Activated T-cell treated with anti-CD3 and anti-CD28 coated beads, Interleukin-2, amount 50 U/mL, for 1 hour (primary cell): ENCODE measurements around the gene DSN1.

ENCODE experiments used
- DNase-seq: peaks from one replicate; pipeline ENCODE4 v3.0.0-alpha.2; 2020

DSN1 gene

GRCh38 chr20:36745927-36746659, 27.5 kb downstream of the DSN1 start, which contains the start of gene NDRG3:
TSS of gene NDRG3 (minus strand) at chr20:36746090. CDS start at chr20:36721735, 24,355 bp downstream.
- peak; percentile 91 for DNase-seq

DNA sequence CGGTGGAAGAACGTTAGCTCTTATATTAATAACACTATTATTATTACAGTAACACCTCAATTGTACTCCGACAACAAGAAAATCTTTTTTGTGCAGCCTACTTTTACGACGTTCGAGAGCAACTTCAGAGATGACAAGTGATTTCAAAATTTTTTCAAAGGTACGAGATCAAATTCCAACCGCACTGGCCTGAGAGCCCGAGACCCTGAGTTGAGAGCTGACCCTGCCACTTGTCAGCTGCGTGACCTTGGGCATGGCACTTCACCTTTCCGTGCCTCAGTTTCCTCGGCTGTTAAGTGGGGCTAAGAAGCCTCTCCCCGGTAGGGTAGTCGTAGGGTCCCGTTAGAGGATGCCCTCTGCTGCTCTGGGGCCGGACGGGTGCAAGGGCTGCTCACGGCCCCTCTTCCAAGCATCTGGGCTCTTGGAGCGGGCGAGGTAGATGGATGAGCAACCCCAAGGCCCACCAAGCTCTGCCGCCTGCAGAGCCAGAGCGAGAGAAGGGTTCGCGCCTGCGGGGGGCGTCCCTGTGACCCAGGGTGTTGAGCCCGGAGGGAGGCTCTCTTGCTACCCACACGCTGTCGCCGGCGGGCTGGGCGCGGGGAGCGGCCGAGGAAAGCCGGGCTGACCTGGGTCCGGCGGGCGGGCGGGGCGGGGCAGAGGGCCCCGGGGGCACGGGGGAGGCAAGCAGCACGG, 28.2 kb downstream of the DSN1 start:
- no peak for DNase-seq

GRCh38 chr20:36744764-36745191, 28.8 kb downstream of the DSN1 start:
- no peak for DNase-seq

DNA sequence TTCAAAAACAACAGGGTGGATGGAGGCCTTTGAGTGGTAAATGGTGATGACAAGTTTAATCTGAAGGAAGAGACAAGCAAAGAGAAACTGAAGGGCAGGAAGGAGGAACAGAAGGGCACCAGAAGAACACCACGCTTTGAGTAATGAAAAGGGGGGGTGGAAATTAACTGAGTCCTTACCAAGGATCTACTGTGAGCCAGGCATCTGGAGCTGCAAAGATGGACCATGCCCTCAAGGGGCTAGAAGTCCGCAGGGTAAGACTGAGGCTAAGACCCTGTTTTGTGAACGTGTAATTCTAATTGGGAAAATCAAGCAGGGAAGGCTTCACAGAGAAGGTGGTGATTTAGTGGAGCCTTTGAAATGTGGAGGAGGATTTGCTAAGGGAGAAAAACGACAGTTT, 29.3 kb downstream of the DSN1 start:
- no peak for DNase-seq

DNA sequence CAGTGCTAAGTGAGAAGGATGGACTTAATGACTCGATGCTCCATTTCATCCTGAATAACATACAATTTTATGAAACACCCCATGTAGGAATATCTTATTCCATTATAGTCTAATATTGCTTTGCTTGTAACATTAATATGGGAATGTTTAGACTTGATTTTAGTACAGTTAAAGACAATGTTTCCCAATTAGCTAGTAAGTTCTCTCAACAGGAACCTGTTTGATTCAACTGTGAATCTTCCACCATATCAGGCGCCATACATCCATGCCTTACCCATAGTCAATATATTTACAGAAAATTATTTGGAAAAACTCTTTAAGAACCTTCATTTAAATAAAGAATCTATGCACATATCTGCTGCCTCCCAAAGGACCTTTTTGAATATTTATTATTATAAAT, 31.0 kb downstream of the DSN1 start:
- no peak for DNase-seq

DNA sequence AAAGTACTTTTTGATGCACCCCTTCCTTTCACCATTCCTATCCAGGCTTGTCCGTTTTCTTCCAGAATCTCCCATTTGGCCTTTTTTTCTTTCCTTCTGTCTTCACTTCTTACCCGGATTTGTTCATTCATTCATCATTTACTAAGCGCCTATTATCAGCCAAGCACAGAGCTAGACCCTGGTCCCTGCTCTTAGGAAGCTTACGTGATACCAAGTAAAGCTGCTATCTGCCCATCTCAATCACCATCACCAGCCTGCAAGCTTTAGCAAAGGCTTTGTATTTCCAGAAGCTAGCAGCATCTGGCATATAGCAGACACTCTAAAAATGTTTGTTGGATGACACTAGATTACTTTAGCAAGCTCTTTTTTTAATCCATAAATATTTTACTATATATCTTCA, 32.5 kb downstream of the DSN1 start:
- no peak for DNase-seq

DNA sequence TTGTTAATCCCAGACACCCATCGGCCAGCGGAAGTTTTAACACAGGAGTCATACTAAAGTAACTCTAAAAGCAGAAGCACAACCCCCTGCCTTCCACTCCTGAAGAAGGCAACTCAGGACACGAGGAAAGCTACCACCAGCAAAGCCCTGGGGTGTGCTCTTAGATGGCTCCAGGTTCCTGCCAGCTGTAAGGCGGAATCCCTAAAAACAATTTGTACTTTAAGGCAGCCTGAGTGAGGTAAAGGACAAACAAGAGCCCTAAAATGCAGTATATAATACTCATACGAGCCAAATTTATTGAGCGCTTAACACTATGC, 36.4 kb downstream of the DSN1 start:
- no peak for DNase-seq

DNA sequence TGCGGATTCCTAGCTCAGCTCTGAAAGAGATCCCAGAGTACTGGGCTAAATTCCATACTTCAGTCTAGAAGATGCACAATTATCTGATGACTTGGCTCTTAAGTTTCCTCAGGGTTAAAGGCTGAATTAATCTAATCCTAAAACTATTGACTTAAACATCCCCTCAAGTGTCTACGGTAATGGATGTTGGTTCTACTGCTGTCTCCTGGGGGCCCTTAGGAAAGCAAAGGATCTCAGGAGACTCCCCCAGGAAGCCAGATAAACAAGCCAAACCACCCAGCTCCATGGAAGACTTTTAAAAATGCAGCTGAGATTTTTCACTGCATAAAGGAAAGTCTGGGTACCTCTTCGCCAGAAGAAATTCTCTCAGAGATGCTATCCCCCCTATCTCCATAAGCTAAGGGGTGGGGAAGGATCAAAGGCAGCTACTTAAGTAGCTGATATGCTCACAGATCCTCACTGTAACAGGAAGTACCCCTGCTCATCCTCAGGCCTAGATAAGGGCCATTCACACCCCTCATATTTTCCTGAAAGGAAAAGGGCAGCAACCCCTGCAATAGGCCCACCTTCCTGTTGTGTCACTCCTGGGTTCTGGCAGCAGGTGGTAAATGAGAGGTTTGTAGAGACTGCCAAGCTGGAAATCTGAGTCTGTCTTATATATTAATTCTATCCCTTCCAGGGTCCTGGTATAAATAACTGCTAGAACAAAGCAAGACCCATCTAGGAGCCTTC, 36.9 kb downstream of the DSN1 start:
- DNase-seq: no peak

DNA sequence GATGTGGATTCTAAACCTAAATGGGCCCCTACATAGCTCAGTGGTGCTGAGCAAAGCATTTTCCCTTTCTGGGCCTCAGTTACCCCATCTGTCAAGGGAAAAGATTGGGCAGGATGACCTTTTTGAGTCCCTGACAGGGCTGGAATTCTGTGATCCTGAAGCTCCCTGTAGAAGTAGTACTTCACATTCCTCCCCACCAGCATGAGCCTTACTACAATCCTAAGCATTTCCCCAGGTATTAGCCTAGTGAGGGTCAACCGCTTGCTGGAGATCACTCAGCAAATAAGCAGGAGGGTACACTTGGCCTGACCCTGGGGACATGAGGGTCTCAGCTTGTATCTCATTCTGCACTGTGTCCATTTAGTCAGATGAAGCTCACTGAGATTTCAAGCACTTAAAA, 41.1 kb downstream of the DSN1 start:
- no peak for DNase-seq

DNA sequence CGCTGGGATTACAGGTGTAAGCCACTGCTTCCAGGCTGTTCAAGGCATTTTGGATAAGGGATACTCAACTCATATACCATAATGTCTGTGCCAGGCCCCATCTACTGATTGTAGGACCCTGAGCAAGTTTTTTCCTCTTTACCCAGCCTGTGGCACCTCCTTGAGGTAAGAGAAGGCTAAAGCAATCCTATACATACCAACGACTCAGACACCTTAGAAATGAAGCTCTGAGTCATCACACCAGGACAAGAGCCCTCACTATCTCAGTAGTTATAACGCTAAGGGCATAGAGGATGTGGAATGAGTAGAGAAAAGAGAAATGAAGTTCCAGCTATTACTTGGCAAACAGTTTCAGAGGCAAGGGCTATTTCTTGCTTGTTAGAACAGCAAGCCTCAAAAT, 44.6 kb downstream of the DSN1 start:
- DNase-seq: no peak

GRCh38 chr20:36726168-36726567, 47.4 kb downstream of the DSN1 start:
- DNase-seq: no peak

DNA sequence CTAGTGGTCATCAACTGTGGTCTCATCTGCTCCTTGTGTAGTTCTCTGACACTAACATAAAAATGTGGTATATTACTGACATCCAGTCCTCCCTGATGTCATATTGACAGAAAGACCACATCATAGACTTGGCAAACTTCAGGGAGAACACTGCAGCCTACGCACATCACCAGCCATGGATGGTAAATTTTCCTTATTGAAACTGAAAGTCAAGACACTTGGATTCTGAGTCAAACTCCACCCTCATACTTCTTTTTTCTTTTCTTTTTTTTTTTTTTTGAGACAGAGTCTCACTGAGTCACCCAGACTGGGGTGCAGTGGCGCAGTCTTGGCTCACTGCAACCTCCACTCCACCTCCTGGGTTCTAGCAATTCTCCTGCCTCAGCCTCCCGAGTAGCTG, 53.1 kb downstream of the DSN1 start:
- no peak for DNase-seq

- DNase-seq: no peak
These were observed 55.9 kb downstream of the DSN1 start for GRCh38 chr20:36717657-36718056.

GRCh38 chr20:36717021-36717420, 56.5 kb downstream of the DSN1 start:
- DNase-seq: no peak

DNA sequence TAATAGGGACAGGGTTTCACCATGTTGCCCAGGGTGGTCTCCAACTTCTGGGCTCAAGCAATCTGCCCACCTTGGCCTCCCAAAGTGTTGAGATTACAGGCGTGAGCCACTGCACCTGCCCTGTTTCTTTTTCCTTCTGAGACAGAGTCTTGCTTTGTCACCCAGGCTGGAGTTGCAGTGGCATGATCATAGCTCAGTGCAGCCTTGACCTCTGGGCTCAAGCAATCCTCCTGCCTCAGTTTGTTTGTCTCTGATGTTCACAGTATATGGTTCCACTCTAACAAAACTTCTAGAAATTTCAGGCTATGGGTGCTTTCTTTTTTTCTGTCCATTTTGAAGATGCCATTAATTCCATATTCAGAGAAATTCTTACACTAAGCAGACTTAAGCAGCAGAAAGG, 60.8 kb downstream of the DSN1 start:
- no peak for DNase-seq

DNA sequence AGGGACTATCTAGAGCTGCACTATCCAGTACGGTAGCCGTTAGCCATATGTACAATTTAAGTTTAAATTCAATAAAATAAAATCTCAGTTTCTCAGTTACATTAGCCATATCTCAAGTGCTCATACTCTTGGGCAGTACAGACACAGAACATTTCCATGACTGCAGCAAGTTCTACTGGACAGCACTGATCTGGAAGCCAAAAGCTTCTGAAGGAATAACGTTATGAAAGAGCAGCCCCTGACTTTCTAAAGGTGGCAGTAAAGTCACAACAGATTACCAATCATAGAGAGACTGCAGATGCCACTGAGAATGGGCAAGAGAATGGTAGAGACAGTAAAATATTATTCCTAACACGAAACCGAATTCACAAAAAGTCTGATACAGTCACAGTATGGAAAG, 64.4 kb downstream of the DSN1 start:
- DNase-seq: no peak

DNA sequence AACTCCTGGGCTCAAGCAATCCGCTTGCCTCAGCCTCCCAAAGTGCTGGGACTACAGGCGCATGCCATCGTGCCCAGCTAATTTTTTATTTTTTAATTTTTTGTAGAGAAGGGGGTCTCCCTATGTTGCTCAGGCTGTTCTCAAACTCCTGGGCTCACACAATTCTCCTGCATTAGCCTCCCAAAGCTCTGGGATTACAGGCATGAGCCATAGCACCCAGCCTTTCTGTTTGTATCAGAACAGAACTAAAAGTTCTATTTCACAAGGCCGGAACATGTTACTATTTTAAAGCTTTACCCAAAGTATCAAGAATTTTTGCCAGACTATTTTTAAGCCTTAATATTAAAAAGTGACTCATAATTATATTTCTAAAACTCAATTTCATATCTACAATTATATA, 70.0 kb downstream of the DSN1 start:
- no peak for DNase-seq
